Neutrophil (primary cell): ENCODE measurements around the gene CDKL5.

Experiments used
- H3K27ac ChIP-seq: fragments of 200-600 bp; sonication (generic); 2 replicates; pipeline ENCODE4 v1.5.1; 2016; ENCODE audit warnings: mild to moderate bottlenecking, moderate library complexity
- H3K27me3 ChIP-seq: fragments of 200-600 bp; sonication (generic); 2 replicates; pipeline ENCODE4 v1.6.0; 2016; ENCODE audit warnings: mild to moderate bottlenecking
- H3K36me3 ChIP-seq: fragments of 200-600 bp; sonication (generic); 2 replicates; pipeline ENCODE4 v1.5.1; 2017
- H3K4me1 ChIP-seq, 2 experiments: fragments of 200-600 bp in 1 of 2; sonication (generic) in 1 of 2; 1 replicate in 1 of 2; 2 replicates in 1 of 2; pipeline versions ENCODE4 v1.5.1 to v1.6.1; 2013 to 2016; ENCODE audit warnings: low read depth in 1 of 2, low read length in 1 of 2, mild to moderate bottlenecking in 1 of 2, moderate library complexity in 1 of 2; ENCODE audit not compliant: control insufficient read depth in 1 of 2, insufficient read depth in 1 of 2
- H3K4me3 ChIP-seq, 2 experiments: fragments of 200-600 bp in 1 of 2; sonication (generic) in 1 of 2; 1 replicate in 1 of 2; 2 replicates in 1 of 2; pipeline ENCODE4 v1.5.1; 2013 to 2016; ENCODE audit warnings: low read depth in 1 of 2, low read length in 1 of 2, mild to moderate bottlenecking in 1 of 2, moderate library complexity in 1 of 2
- H3K9me3 ChIP-seq: fragments of 200-600 bp; sonication (generic); 2 replicates; pipeline ENCODE4 v1.5.1; 2016
- TF ChIP-seq, protein P1 (sequence below): fragments of 200-600 bp; sonication (generic); IDR thresholded peaks from 2 replicates; pipeline ENCODE4 v1.5.1; 2016; ENCODE audit warnings: antibody characterized with exemption

The CDKL5 gene

GRCh38 chrX:18436017-18436416, 10.6 kb downstream of the CDKL5 start:
- Histone ChIP-seq H3K9me3 (no peaks in the 10 kb centered on the region), H3K4me1 (peaks cover 48 to 62% of the 10 kb centered on the region in 2 experiments), H3K27ac (peak overlapping the region; percentile 61), H3K36me3 (no peaks in the 10 kb centered on the region), H3K4me3 (no peak overlapping the region), H3K27me3 (no peaks in the 10 kb centered on the region)
- TF ChIP-seq, protein P1, sequence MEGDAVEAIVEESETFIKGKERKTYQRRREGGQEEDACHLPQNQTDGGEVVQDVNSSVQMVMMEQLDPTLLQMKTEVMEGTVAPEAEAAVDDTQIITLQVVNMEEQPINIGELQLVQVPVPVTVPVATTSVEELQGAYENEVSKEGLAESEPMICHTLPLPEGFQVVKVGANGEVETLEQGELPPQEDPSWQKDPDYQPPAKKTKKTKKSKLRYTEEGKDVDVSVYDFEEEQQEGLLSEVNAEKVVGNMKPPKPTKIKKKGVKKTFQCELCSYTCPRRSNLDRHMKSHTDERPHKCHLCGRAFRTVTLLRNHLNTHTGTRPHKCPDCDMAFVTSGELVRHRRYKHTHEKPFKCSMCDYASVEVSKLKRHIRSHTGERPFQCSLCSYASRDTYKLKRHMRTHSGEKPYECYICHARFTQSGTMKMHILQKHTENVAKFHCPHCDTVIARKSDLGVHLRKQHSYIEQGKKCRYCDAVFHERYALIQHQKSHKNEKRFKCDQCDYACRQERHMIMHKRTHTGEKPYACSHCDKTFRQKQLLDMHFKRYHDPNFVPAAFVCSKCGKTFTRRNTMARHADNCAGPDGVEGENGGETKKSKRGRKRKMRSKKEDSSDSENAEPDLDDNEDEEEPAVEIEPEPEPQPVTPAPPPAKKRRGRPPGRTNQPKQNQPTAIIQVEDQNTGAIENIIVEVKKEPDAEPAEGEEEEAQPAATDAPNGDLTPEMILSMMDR = no peak

DNA sequence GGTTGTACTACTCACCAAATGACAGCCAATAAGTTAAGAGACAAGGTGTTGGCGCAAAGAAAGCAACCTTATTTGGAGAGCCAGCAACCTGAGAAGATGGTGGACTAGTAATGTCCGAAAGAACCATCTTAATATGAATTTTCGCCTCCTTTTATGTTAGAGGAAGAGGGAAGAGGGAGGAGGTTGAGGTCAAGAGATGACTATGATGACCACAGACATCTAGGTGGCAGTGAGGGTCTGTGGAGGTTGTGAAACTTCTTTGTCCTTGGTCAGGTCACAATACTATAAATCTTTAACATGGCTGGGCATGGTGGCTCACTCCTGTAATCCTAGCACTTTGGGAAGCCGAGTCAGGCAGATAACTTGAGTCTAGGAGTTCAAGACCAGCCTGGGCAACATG, 15.4 kb downstream of the CDKL5 start:
- Histone ChIP-seq H3K27me3 (no peaks in the 10 kb centered on the region), H3K9me3 (no peaks in the 10 kb centered on the region)
- TF ChIP-seq, protein P1 = no peak

GRCh38 chrX:18441780-18442367, 16.5 kb downstream of the CDKL5 start:
- Histone ChIP-seq H3K4me1 (peaks cover 29 to 40% of the 10 kb centered on the region in 2 experiments), H3K4me3 (no peak overlapping the region), H3K36me3 (no peaks in the 10 kb centered on the region), H3K27ac (no peak overlapping the region), H3K27me3 (no peaks in the 10 kb centered on the region), H3K9me3 (no peaks in the 10 kb centered on the region)
- TF ChIP-seq, protein P1 = no peak

More for the DNA sequence above, 15.4 kb downstream of the CDKL5 start:
- Histone ChIP-seq H3K4me3 (no peak overlapping the region), H3K36me3 (no peaks in the 10 kb centered on the region), H3K27ac (no peak overlapping the region), H3K4me1 (peaks cover 30 to 39% of the 10 kb centered on the region in 2 experiments)

DNA sequence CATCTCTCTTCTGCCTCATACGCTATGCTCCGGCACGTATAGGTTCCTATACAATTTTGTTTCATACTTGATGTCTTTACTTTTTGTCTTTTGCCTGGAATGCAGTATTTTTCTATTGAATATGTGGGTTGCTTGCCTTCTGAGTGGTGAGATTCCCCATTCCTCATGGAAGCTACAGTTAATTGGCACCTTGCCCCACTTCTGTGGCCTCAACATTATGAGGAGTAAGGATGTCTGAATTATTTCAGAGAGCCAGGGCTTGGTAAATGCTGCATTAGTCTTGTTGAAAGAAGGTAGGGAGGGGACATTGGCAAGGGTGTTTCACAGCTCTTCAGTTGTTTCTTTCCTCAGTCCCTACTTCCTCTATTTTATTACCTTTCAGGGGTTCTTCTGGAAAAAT, 23.0 kb downstream of the CDKL5 start:
- Histone ChIP-seq H3K27me3 (no peaks in the 10 kb centered on the region), H3K4me1 (peaks cover 15 to 29% of the 10 kb centered on the region in 2 experiments), H3K27ac (peak overlapping the region; percentile 64), H3K4me3 (no peak overlapping the region), H3K9me3 (no peaks in the 10 kb centered on the region), H3K36me3 (no peaks in the 10 kb centered on the region)
- TF ChIP-seq, protein P1 = no peak

- TF ChIP-seq, protein P1 = no peak
Observed at GRCh38 chrX:18449236-18449635, 23.8 kb downstream of the CDKL5 start.

More at GRCh38 chrX:18449236-18449635, 23.8 kb downstream of the CDKL5 start:
- Histone ChIP-seq H3K27me3 (no peaks in the 10 kb centered on the region), H3K27ac (peak overlapping the region; percentile 41), H3K9me3 (no peaks in the 10 kb centered on the region), H3K4me1 (peaks cover 15 to 29% of the 10 kb centered on the region in 2 experiments), H3K4me3 (no peak overlapping the region), H3K36me3 (no peaks in the 10 kb centered on the region)
